Measurements from ENCODE around the gene CDC26. TPM values are rescaled to one million over a fixed set of nuclear protein-coding genes. Genes with fewer than 3 reads are reported as not detected.
A peak's percentile ranks its signal among the peaks of the same experiment; 100 is the strongest.

Gene CDC26
- 14.3 TPM for total RNA-seq

- DNase-seq (ENCODE audit: low spot score in 2 of 2), result peak; percentile 81 to 91
- peak; percentile 64 for FAIRE-seq
Measured at GRCh38 chr9:113275157-113276131, at the start of gene CDC26, which contains the start of gene PRPF4. CDC26 (minus strand) TSS chr9:113275572; CDS start chr9:113272507, 3,065 bp downstream. PRPF4 (plus strand) TSS chr9:113275658; CDS start chr9:113275744, 86 bp downstream.

- no peak for FAIRE-seq
- no peak for DNase-seq (ENCODE audit: low spot score in 2 of 2)
Measured at GRCh38 chr9:113322671-113323070, 47.3 kb upstream of the CDC26 start.

GRCh38 chr9:113320051-113320450 is 44.7 kb upstream of the CDC26 start:
- FAIRE-seq, result no peak
- DNase-seq (ENCODE audit: low spot score in 2 of 2), result no peak

GRCh38 chr9:113319054-113319453 is 43.7 kb upstream of the CDC26 start:
- FAIRE-seq, result no peak
- DNase-seq (ENCODE audit: low spot score in 2 of 2), result no peak

- no peak for FAIRE-seq
- DNase-seq (ENCODE audit: low spot score in 2 of 2), result no peak
Measured at GRCh38 chr9:113317777-113318176, 42.4 kb upstream of the CDC26 start.

- DNase-seq (ENCODE audit: low spot score in 2 of 2) (no peak), FAIRE-seq (no peak)
Measured at GRCh38 chr9:113316030-113316429, 40.7 kb upstream of the CDC26 start.

GRCh38 chr9:113315231-113315630 is 39.9 kb upstream of the CDC26 start:
- no peak for DNase-seq (ENCODE audit: low spot score in 2 of 2)
- no peak for FAIRE-seq

GRCh38 chr9:113313261-113313660 is 37.9 kb upstream of the CDC26 start:
- no peak for DNase-seq (ENCODE audit: low spot score in 2 of 2)

GRCh38 chr9:113311961-113312360 is 36.6 kb upstream of the CDC26 start:
- DNase-seq (ENCODE audit: low spot score in 2 of 2), result no peak
- no peak for FAIRE-seq

More at GRCh38 chr9:113313261-113313660, 37.9 kb upstream of the CDC26 start:
- no peak for FAIRE-seq

- FAIRE-seq, result no peak
Measured at GRCh38 chr9:113310538-113310937, 35.2 kb upstream of the CDC26 start.

GRCh38 chr9:113309204-113309813 is 33.9 kb upstream of the CDC26 start:
- DNase-seq (ENCODE audit: low spot score in 2 of 2), result peak; percentile 17 to 54
- FAIRE-seq, result peak; percentile 88

More at GRCh38 chr9:113310538-113310937, 35.2 kb upstream of the CDC26 start:
- DNase-seq (ENCODE audit: low spot score in 2 of 2), result no peak

GRCh38 chr9:113307396-113307975 is 32.1 kb upstream of the CDC26 start:
- no peak for DNase-seq (ENCODE audit: low spot score in 2 of 2)
- FAIRE-seq, result no peak

GRCh38 chr9:113306566-113306965 is 31.2 kb upstream of the CDC26 start:
- no peak for FAIRE-seq
- DNase-seq (ENCODE audit: low spot score in 2 of 2), result no peak

- no peak for DNase-seq (ENCODE audit: low spot score in 2 of 2)
Measured at GRCh38 chr9:113302792-113303418, 27.5 kb upstream of the CDC26 start, which contains the start of gene RNF183. RNF183 (minus strand) TSS chr9:113303376; CDS start chr9:113298184, 5,192 bp downstream.

GRCh38 chr9:113301548-113301947 is 26.2 kb upstream of the CDC26 start:
- FAIRE-seq (no peak), DNase-seq (ENCODE audit: low spot score in 2 of 2) (no peak)

More at GRCh38 chr9:113302792-113303418, 27.5 kb upstream of the CDC26 start, which contains the start of gene RNF183:
- FAIRE-seq, result no peak

GRCh38 chr9:113299800-113300292 is 24.5 kb upstream of the CDC26 start:
- FAIRE-seq, result no peak
- DNase-seq (ENCODE audit: low spot score in 2 of 2), result peak; percentile 11 to 16

GRCh38 chr9:113298924-113299770 is 23.8 kb upstream of the CDC26 start:
- DNase-seq (ENCODE audit: low spot score in 2 of 2), result no peak
- no peak for FAIRE-seq

GRCh38 chr9:113298311-113298710 is 22.9 kb upstream of the CDC26 start:
- DNase-seq (ENCODE audit: low spot score in 2 of 2), result no peak

More at GRCh38 chr9:113298311-113298710, 22.9 kb upstream of the CDC26 start:
- FAIRE-seq, result no peak
